ENCODE results near the gene IL17RB. TPM values are rescaled to one million over a fixed set of nuclear protein-coding genes. Genes with fewer than 3 reads are reported as not detected.

Gene IL17RB
- total RNA-seq, 1 experiment from 2014 or later, result 9.8 TPM

DNA sequence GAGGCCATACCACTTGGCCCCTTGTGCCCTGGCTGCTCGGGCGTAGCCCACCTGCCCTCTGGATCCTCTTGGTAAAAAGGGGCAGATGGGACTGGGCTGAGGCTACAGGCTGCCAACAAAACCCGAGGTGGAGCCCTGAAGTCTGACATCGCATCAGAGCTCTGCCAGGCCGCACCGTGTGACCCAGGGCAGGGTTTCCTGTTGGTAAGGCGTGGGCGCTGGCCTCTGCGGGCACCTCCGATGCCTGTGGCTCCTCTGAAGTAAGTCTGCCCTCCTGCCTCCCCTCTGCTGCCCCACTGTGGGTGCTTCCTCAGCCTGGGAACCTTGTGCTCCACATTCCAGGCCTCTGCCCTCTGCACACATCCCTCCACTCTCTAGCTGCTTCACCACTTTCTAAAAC is 9.0 kb upstream of the IL17RB start:
- H3K4me1 ChIP-seq (ENCODE audit: insufficient read depth, low read length), result no peaks in the 10 kb centered on the region
- no peak overlapping the region for H4K91ac ChIP-seq (ENCODE audit: insufficient read length, low read depth, low read length)
- H2AK5ac ChIP-seq (ENCODE audit: insufficient read length, low read length), result no peak overlapping the region
- no peak overlapping the region for H3K56ac ChIP-seq (ENCODE audit: insufficient read length, low read depth, low read length)
- no peaks in the 10 kb centered on the region for H4K20me1 ChIP-seq (ENCODE audit: control insufficient read depth, insufficient read depth, insufficient read length)
- no peak overlapping the region for H2BK5ac ChIP-seq (ENCODE audit: insufficient read length, low read length)
- Mint-ChIP-seq H3K36me3 (ENCODE audit: insufficient read depth in 1 of 3, low read depth in 3 of 3) (peaks cover 1 to 23% (median 9%) of the 10 kb centered on the region in 3 experiments; a peak in 6 of 7 replicates), H3K4me3 (no peak overlapping the region), H3K4me1 (peaks cover 5 to 9% of the 10 kb centered on the region in 2 experiments), H3K9me3 (no peaks in the 10 kb centered on the region), H3K27ac (no peak overlapping the region), H3K27me3 (ENCODE audit: low read depth) (no peaks in the 10 kb centered on the region)
- no peak overlapping the region for H3K14ac ChIP-seq (ENCODE audit: insufficient read depth, low read length)
- H3T11ph ChIP-seq (ENCODE audit: low read length), result no peak overlapping the region
- H2BK20ac ChIP-seq (ENCODE audit: low read depth, low read length, poor library complexity, severe bottlenecking), result no peak overlapping the region
- no peak overlapping the region for H3K18ac ChIP-seq (ENCODE audit: insufficient read length, low read depth, low read length)
- DNase-seq, result no peak
- H2BK15ac ChIP-seq (ENCODE audit: low read depth, low read length), result no peak overlapping the region
- H3K79me1 ChIP-seq (ENCODE audit: insufficient read depth, low read depth, low read length, poor library complexity, severe bottlenecking), result no peaks in the 10 kb centered on the region
- WGBS (ENCODE audit: extremely low coverage, insufficient read length, low lambda C conversion rate), result no CpG with 5 or more reads among the region's 10 CpGs
- H3K9me3 ChIP-seq (ENCODE audit: control insufficient read depth, low read depth, low read length), result no peaks in the 10 kb centered on the region
- H3K27ac ChIP-seq (ENCODE audit: insufficient read length, low read depth, low read length), result no peak overlapping the region
- H3K23me2 ChIP-seq (ENCODE audit: insufficient read length, low read depth, low read length, poor library complexity, severe bottlenecking), result no peaks in the 10 kb centered on the region
- H3K9ac ChIP-seq (ENCODE audit: extremely low read depth, insufficient read length, low read length), result no peak overlapping the region
- H3K4me2 ChIP-seq (ENCODE audit: insufficient read depth, insufficient read length, low read length), result no peak overlapping the region
- no peaks in the 10 kb centered on the region for H3K79me2 ChIP-seq (ENCODE audit: insufficient read depth, low read length)
- no peak overlapping the region for H2BK12ac ChIP-seq (ENCODE audit: insufficient read length, low read depth, low read length)
- H2AFZ ChIP-seq (ENCODE audit: low read length), result no peak overlapping the region
- H4K5ac ChIP-seq (ENCODE audit: insufficient read length, low read depth, low read length), result no peak overlapping the region
- TF ChIP-seq, protein P1, sequence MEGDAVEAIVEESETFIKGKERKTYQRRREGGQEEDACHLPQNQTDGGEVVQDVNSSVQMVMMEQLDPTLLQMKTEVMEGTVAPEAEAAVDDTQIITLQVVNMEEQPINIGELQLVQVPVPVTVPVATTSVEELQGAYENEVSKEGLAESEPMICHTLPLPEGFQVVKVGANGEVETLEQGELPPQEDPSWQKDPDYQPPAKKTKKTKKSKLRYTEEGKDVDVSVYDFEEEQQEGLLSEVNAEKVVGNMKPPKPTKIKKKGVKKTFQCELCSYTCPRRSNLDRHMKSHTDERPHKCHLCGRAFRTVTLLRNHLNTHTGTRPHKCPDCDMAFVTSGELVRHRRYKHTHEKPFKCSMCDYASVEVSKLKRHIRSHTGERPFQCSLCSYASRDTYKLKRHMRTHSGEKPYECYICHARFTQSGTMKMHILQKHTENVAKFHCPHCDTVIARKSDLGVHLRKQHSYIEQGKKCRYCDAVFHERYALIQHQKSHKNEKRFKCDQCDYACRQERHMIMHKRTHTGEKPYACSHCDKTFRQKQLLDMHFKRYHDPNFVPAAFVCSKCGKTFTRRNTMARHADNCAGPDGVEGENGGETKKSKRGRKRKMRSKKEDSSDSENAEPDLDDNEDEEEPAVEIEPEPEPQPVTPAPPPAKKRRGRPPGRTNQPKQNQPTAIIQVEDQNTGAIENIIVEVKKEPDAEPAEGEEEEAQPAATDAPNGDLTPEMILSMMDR (conservative IDR thresholded peaks at IDR 0.05), result no peak
- H3K27me3 ChIP-seq (ENCODE audit: insufficient read depth, low read length), result no peaks in the 10 kb centered on the region
- H3K23ac ChIP-seq (ENCODE audit: insufficient read length, low read depth, low read length), result no peak overlapping the region
- no peak overlapping the region for H3K4ac ChIP-seq (ENCODE audit: low read depth, low read length)
- H2BK120ac ChIP-seq (ENCODE audit: low read depth, low read length, poor library complexity, severe bottlenecking), result no peak overlapping the region
- H4K8ac ChIP-seq (replicated peaks; ENCODE audit: insufficient read length, low read depth, low read length), result no peak overlapping the region

All from H9 (cell line).